ENCODE results near the gene FTCD. TPM values are rescaled to one million over a fixed set of nuclear protein-coding genes. Genes with fewer than 3 reads are reported as not detected.

FTCD gene, protein sequence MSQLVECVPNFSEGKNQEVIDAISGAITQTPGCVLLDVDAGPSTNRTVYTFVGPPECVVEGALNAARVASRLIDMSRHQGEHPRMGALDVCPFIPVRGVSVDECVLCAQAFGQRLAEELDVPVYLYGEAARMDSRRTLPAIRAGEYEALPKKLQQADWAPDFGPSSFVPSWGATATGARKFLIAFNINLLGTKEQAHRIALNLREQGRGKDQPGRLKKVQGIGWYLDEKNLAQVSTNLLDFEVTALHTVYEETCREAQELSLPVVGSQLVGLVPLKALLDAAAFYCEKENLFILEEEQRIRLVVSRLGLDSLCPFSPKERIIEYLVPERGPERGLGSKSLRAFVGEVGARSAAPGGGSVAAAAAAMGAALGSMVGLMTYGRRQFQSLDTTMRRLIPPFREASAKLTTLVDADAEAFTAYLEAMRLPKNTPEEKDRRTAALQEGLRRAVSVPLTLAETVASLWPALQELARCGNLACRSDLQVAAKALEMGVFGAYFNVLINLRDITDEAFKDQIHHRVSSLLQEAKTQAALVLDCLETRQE
- 0.37 TPM in 1 of 2 replicates, not detected in the other for total RNA-seq

DNA sequence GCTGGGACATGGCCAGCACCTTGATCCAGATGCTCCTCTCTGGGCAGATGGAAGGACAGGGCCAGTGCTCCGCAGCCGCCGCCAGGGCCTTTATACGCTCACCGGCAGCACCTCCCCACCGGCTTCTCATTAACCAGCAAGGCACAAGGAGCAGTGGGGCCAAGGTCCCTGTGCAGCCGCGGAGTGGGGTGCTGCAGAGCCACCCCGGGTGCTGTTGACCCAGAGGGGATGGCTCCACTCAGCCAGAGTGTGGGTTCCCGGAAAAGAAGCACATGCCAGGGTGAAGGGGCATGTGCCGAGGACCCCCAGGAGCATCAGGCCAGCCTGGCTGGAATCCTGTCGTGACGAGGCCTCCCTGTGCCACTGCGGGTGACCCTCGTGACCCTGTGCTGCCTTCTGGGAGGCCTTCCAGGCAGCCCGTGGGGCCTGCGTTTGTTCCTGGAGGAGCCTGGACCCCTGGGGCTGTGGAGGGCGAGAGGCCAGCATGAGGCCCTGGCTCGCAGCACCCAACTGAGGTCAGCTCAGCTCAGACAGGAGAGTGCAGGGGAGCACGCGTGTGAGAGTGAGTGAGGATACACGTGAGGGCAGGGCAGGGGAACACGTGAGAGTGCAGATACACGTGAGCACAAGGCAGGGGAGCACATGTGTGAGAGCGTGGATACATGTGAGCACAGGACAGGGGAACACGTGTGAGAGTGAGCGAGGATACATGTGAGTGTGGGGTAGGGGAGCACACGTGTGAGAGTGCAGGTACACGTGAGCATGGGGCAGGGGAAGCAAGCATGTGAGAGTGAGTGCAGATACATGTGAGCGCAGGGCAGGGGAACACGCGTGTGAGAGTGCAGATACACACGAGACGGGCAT, at the start of gene FTCD:
Gene FTCD, minus strand, starts transcription at position 66 of the 864 bp plus-strand sequence. Its CDS starts 56 bp downstream, at position 10.

DNA sequence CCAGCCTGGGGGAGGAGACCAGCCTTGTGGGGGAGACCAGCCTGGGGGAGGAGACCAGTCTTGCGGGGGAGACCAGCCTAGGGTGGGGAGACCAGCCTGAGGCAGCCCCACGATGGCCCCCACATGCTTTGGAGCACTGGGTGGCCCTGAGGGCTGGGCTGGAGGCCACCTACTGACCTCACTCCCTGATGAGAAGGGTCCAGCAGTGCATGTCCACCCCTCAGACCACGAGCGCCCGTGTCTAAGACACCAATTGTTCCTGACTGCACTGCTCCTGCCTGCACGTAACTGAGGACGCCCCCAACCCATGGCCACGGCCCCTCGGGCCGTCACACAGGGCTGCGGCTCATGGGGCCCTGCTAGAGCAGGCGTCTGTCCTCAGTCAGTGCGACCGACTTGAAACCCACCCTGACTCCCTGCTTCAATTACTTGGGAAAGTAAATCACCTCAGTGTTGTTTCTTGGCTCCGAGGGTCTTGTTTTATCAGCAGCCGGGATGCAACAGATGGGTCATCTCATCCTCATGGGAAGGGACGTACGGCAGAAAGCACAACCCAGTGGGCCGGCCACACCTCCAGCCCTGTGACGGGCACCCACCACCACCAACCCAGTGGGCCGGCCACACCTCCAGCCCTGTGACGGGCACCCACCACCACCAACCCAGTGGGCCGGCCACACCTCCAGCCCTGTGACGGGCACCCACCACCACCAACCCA, 28.7 kb upstream of the FTCD start, which contains the start of gene SPATC1L:
Gene SPATC1L, minus strand, starts transcription at position 550 of the 715 bp plus-strand sequence. CDS start 1,643 bp downstream, outside the sequence.

GRCh38 chr21:46097336-46098293, 57.8 kb downstream of the FTCD start, which contains the start of gene COL6A2:
Gene COL6A2 (plus strand): TSS chr21:46098112.

Other genes starting within 250 kb of the FTCD start
- gene COL6A1, start 173.8 kb downstream of the FTCD start, total RNA-seq = 2,104 and 2,703 TPM in 2 replicates
- gene COL6A2, start 57.5 kb downstream of the FTCD start, total RNA-seq = 1,641 and 2,374 TPM in 2 replicates
- 7.6 and 15.4 TPM in 2 replicates for gene SPATC1L, start 28.9 kb upstream of the FTCD start, total RNA-seq
- 94.8 and 122 TPM in 2 replicates for gene LSS, start 73.2 kb upstream of the FTCD start, total RNA-seq
- gene MCM3AP, start 130.0 kb upstream of the FTCD start, total RNA-seq = 66.1 and 88.0 TPM in 2 replicates
- 11.8 and 11.9 TPM in 2 replicates for gene YBEY, start 130.8 kb upstream of the FTCD start, total RNA-seq
- 5.9 and 10.9 TPM in 2 replicates for gene C21orf58, start 168.3 kb upstream of the FTCD start, total RNA-seq
- 23.5 and 34.4 TPM in 2 replicates for gene PCNT, start 168.6 kb upstream of the FTCD start, total RNA-seq

All from subcutaneous preadipocyte (primary cell).